ENCODE results near the gene DLG2.

The DLG2 gene

DNA sequence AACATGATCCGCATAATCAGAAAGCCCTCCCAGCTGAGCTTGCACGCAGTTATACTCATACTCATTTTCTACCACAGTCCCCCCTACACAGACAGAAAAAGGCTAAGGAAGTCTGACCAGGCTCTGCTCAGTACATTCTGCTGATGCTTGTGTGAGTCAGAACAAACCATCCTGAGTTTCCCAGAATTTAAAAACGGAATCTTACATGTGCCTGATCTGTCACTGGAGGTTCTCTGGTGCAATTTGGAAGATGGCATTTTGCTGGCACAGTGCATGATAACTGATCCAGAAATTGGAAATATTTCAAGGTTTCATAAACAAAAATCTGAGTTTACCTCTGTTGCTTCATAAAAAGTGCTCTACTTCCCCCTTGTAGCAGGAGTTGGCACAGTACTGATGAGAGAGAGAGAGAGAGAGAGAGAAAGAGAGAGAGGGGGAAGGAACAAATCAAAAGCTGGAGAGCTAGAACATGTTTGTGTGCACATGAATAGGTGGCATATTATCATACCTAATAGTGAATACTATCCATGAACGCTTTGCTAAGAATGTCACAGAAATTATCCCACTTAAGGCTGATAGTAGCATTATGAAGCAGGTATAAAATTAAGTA lies 1085.3 kb downstream of the DLG2 start:
- Histone ChIP-seq H3K27ac (no peak overlapping the region), H3K36me3 (no peaks in the 10 kb centered on the region)

DNA sequence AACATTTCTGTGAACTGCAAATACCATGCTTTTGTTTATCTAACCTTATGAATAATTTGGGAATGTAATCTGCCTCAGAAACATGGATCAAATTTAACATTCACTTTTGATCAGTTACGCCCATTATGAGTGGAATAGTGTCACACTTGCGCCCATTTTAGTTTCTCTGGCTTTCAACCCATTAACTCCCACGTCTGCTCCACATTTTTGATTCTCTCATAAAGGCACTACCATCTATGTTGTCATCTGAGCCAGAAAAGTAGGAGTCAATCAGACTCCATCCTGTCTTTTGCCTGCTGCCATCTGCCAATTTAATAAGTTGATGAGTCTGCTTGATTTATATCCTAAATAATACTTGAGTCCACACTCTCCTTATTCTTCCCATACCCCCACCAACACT lies 1090.7 kb downstream of the DLG2 start:
- Histone ChIP-seq H3K27me3 (ENCODE audit: insufficient read depth, low read depth, severe bottlenecking) (no peaks in the 10 kb centered on the region), H3K27ac (no peak overlapping the region), H3K36me3 (no peaks in the 10 kb centered on the region), H3K9me3 (ENCODE audit: severe bottlenecking) (peaks cover 9% of the 10 kb centered on the region), H3K4me3 (ENCODE audit: low read depth, low read length) (no peak overlapping the region)
- DNase-seq, result no peak
- TF ChIP-seq, protein P1, sequence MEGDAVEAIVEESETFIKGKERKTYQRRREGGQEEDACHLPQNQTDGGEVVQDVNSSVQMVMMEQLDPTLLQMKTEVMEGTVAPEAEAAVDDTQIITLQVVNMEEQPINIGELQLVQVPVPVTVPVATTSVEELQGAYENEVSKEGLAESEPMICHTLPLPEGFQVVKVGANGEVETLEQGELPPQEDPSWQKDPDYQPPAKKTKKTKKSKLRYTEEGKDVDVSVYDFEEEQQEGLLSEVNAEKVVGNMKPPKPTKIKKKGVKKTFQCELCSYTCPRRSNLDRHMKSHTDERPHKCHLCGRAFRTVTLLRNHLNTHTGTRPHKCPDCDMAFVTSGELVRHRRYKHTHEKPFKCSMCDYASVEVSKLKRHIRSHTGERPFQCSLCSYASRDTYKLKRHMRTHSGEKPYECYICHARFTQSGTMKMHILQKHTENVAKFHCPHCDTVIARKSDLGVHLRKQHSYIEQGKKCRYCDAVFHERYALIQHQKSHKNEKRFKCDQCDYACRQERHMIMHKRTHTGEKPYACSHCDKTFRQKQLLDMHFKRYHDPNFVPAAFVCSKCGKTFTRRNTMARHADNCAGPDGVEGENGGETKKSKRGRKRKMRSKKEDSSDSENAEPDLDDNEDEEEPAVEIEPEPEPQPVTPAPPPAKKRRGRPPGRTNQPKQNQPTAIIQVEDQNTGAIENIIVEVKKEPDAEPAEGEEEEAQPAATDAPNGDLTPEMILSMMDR (IDR thresholded peaks at IDR 0.05; ENCODE audit: low read depth, low read length), result no peak

More for the DNA sequence above, 1085.3 kb downstream of the DLG2 start:
- Histone ChIP-seq H3K4me3 (ENCODE audit: low read depth, low read length) (no peak overlapping the region), H3K9me3 (ENCODE audit: severe bottlenecking) (peaks cover 9% of the 10 kb centered on the region), H3K27me3 (ENCODE audit: insufficient read depth, low read depth, severe bottlenecking) (no peaks in the 10 kb centered on the region)
- TF ChIP-seq, protein P1 (IDR thresholded peaks at IDR 0.05; ENCODE audit: low read depth, low read length), result no peak
- DNase-seq, result no peak

DNA sequence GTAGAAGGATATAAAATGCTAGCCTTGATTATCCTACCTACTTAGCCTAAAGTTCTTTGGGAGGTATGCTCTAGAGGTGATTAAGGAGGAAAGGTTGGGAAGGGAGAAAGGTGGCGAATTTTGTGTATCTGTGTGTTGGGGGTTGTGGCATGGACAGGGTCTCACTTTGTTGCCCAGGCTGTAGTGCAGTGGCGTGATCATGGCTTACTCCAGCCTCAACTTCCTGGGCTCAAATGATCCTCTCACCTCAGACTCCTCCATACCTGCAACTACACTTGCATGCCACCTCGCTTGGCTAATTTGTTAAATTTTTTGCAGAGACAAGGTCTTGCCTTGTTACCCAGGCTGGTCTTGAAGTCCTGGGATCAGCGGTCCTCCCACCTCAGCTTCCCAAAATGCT lies 1094.8 kb downstream of the DLG2 start:
- Histone ChIP-seq H3K4me3 (ENCODE audit: low read depth, low read length) (no peak overlapping the region), H3K27ac (no peak overlapping the region), H3K27me3 (ENCODE audit: insufficient read depth, low read depth, severe bottlenecking) (no peaks in the 10 kb centered on the region), H3K36me3 (no peaks in the 10 kb centered on the region), H3K9me3 (ENCODE audit: severe bottlenecking) (no peaks in the 10 kb centered on the region)
- DNase-seq, result no peak
- TF ChIP-seq, protein P1 (IDR thresholded peaks at IDR 0.05; ENCODE audit: low read depth, low read length), result no peak

DNA sequence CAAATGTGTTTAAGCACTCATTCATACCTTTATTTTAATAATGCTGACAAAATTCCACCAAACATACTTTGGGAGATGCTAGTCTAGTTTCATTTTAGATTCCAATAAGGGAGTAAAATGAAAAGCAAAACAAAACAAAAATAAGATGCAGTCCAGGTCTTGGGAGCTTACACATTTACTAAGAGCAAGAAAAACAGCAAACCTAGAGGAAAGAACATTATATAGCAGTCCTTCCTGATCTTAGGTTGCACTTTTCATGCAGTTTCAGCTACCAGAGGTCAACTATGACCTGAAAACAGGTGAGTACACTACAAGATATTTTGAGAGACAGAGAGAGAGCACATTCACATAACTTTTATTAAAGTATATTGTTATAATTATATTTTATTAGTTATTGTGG lies 1100.9 kb downstream of the DLG2 start:
- TF ChIP-seq, protein P1 (IDR thresholded peaks at IDR 0.05; ENCODE audit: low read depth, low read length), result no peak
- Histone ChIP-seq H3K4me3 (ENCODE audit: low read depth, low read length) (no peak overlapping the region), H3K27me3 (ENCODE audit: insufficient read depth, low read depth, severe bottlenecking) (no peaks in the 10 kb centered on the region), H3K27ac (no peak overlapping the region), H3K9me3 (ENCODE audit: severe bottlenecking) (no peaks in the 10 kb centered on the region), H3K36me3 (no peaks in the 10 kb centered on the region)
- no peak for DNase-seq

DNA sequence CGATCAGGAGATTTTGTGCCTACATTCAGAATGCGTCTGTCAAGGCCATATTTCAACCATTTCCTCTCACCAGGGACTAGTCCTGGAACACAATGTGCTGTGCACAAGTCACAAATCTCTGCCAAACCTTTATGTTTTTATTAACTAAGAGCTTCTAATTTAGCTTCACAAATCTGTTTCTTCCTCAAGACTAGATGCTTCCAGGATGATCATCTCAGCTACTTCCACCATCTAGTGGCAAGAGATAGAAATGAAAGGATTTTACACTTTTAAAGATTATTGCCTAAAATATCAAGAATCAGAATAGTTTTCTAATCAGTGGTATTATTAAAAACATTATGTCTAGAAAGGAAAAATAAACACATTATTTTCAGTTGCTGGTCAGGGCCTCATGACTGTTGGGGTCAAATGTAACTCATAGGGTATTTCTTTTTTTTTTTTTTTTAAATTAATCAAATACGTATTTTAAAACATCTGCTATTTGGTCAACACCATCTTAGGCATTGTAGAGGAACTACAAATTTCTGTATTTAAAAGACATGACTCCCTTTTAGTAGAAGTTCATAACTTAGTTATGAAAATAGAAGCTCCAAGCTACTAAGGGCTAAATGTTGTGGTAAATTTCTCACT lies 1102.6 kb downstream of the DLG2 start:
- H3K36me3 ChIP-seq, result no peaks in the 10 kb centered on the region
- DNase-seq, result no peak
- TF ChIP-seq, protein P1 (IDR thresholded peaks at IDR 0.05; ENCODE audit: low read depth, low read length), result no peak

DNA sequence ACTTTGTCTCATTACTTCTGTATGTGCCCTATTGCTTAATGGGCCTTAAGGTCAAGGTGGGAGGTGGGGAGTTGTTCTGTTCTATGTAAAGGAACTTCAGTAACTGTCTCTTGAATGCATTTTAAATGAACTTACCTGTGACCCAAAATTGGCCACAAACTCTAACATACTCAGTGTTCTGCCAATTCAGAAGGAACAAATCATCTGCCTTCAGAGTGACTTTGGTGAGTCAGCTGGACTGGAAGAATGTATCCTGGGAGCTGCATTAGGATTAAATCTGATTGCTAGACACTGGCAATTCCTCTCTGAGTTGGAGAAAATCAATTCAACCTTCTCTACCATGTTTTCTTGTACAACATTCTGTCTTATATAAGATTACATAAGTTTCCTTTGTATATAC lies 1104.8 kb downstream of the DLG2 start:
- Histone ChIP-seq H3K9me3 (ENCODE audit: severe bottlenecking) (no peaks in the 10 kb centered on the region), H3K4me3 (ENCODE audit: low read depth, low read length) (no peak overlapping the region), H3K27ac (no peak overlapping the region), H3K27me3 (ENCODE audit: insufficient read depth, low read depth, severe bottlenecking) (no peaks in the 10 kb centered on the region), H3K36me3 (no peaks in the 10 kb centered on the region)
- TF ChIP-seq, protein P1 (IDR thresholded peaks at IDR 0.05; ENCODE audit: low read depth, low read length), result no peak
- no peak for DNase-seq

More for the DNA sequence above, 1102.6 kb downstream of the DLG2 start:
- Histone ChIP-seq H3K27me3 (ENCODE audit: insufficient read depth, low read depth, severe bottlenecking) (no peaks in the 10 kb centered on the region), H3K27ac (no peak overlapping the region), H3K4me3 (ENCODE audit: low read depth, low read length) (no peak overlapping the region), H3K9me3 (ENCODE audit: severe bottlenecking) (no peaks in the 10 kb centered on the region)

All from WERI-Rb-1 (cell line).